Measurements from ENCODE around the gene LDLRAD4.

The LDLRAD4 gene

GRCh38 chr18:13573750-13574149, 355.2 kb downstream of the LDLRAD4 start:
- DNase-seq (ENCODE audit: low spot score): no peak

- no peak for DNase-seq (ENCODE audit: low spot score)
Observed at GRCh38 chr18:13574355-13574754, 355.8 kb downstream of the LDLRAD4 start.

- no peak for DNase-seq (ENCODE audit: low spot score)
Observed at GRCh38 chr18:13574761-13575160, 356.2 kb downstream of the LDLRAD4 start.

- DNase-seq (ENCODE audit: low spot score): no peak
Observed at GRCh38 chr18:13576598-13576997, 358.0 kb downstream of the LDLRAD4 start.

GRCh38 chr18:13577091-13577697, 358.6 kb downstream of the LDLRAD4 start:
- peak; percentile 65 for DNase-seq (ENCODE audit: low spot score)

- DNase-seq (ENCODE audit: low spot score): no peak
Observed at GRCh38 chr18:13577781-13578180, 359.2 kb downstream of the LDLRAD4 start.

- DNase-seq (ENCODE audit: low spot score): no peak
Observed at GRCh38 chr18:13578400-13578799, 359.8 kb downstream of the LDLRAD4 start.

- no peak for DNase-seq (ENCODE audit: low spot score)
Observed at GRCh38 chr18:13579874-13580273, 361.3 kb downstream of the LDLRAD4 start.

GRCh38 chr18:13580351-13580750, 361.8 kb downstream of the LDLRAD4 start:
- no peak for DNase-seq (ENCODE audit: low spot score)

- no peak for DNase-seq (ENCODE audit: low spot score)
Observed at GRCh38 chr18:13580991-13581390, 362.4 kb downstream of the LDLRAD4 start.

GRCh38 chr18:13581496-13582177, 363.1 kb downstream of the LDLRAD4 start:
- DNase-seq (ENCODE audit: low spot score): no peak

- DNase-seq (ENCODE audit: low spot score): no peak
Observed at GRCh38 chr18:13582178-13582670, 363.7 kb downstream of the LDLRAD4 start.

GRCh38 chr18:13583576-13584550, 365.3 kb downstream of the LDLRAD4 start:
- no peak for DNase-seq (ENCODE audit: low spot score)

GRCh38 chr18:13584825-13585224, 366.3 kb downstream of the LDLRAD4 start:
- DNase-seq (ENCODE audit: low spot score): no peak

- DNase-seq (ENCODE audit: low spot score): no peak
Observed at GRCh38 chr18:13585379-13586153, 367.0 kb downstream of the LDLRAD4 start.

GRCh38 chr18:13587001-13587400, 368.4 kb downstream of the LDLRAD4 start:
- DNase-seq (ENCODE audit: low spot score): no peak

- DNase-seq (ENCODE audit: low spot score): no peak
Observed at GRCh38 chr18:13587477-13587876, 368.9 kb downstream of the LDLRAD4 start.

- DNase-seq (ENCODE audit: low spot score): no peak
Observed at GRCh38 chr18:13587937-13588336, 369.4 kb downstream of the LDLRAD4 start.

GRCh38 chr18:13589316-13589715, 370.8 kb downstream of the LDLRAD4 start:
- no peak for DNase-seq (ENCODE audit: low spot score)

- no peak for DNase-seq (ENCODE audit: low spot score)
Observed at GRCh38 chr18:13589943-13590342, 371.4 kb downstream of the LDLRAD4 start.

GRCh38 chr18:13592246-13592645, 373.7 kb downstream of the LDLRAD4 start:
- no peak for DNase-seq (ENCODE audit: low spot score)

- no peak for DNase-seq (ENCODE audit: low spot score)
Observed at GRCh38 chr18:13594551-13594950, 376.0 kb downstream of the LDLRAD4 start.

Measured in CD4-positive, alpha-beta T cell treated with Interleukin-2 at 100 ng/mL for 4 hours (primary cell).